K562 (cell line): ENCODE measurements around the gene MITF. TPM values are rescaled to one million over a fixed set of nuclear protein-coding genes. Genes with fewer than 3 reads are reported as not detected.
A peak's percentile ranks its signal among the peaks of the same experiment; 100 is the strongest.

Experiments
- BCOR ChIP-seq: fragments of 450-650 bp; IDR thresholded peaks from 2 replicates; pipeline ENCODE4 v1.6.1; 2016
- BRD4 ChIP-seq: fragments of 200-600 bp; sonication (generic); IDR thresholded peaks from 2 replicates; pipeline ENCODE4 v1.6.1; 2017; ENCODE audit warnings: inconsistent platforms
- CBFA2T3 ChIP-seq: fragments of 450-650 bp; IDR thresholded peaks from 2 replicates; pipeline ENCODE4 v1.6.1; 2017
- FOS ChIP-seq: IDR thresholded peaks from 3 replicates; pipeline ENCODE4 v1.6.1; 2011; ENCODE audit not compliant: insufficient read length; ENCODE audit errors: extremely low read depth
- HDAC3 ChIP-seq: fragments of 450-650 bp; IDR thresholded peaks from 2 replicates; pipeline ENCODE4 v1.6.1; 2018; ENCODE audit warnings: borderline replicate concordance, mild to moderate bottlenecking, moderate library complexity; ENCODE audit not compliant: partially characterized antibody
- ID3 ChIP-seq, 2 experiments: fragments of 250-450 bp in 1 of 2; fragments of 450-650 bp in 1 of 2; sonication (Bioruptor Pico) in 1 of 2; IDR thresholded peaks; 2 replicates each; pipeline versions ENCODE4 v1.6.1 to v1.8.0; 2016 to 2021; ENCODE audit warnings: mild to moderate bottlenecking in 2 of 2, moderate library complexity in 2 of 2, missing compliant biosample characterization in 1 of 2, missing genetic modification characterization in 1 of 2
- KDM1A ChIP-seq, 2 experiments: fragments of 450-650 bp; IDR thresholded peaks; 2 replicates each; pipeline ENCODE4 v1.6.1; 2016; ENCODE audit warnings: mild to moderate bottlenecking in 2 of 2
- NCOR1 ChIP-seq: fragments of 450-650 bp; IDR thresholded peaks from 2 replicates; pipeline ENCODE4 v1.6.1; 2016; ENCODE audit warnings: mild to moderate bottlenecking, moderate library complexity
- RAD51 ChIP-seq: fragments of 450-650 bp; IDR thresholded peaks from 2 replicates; pipeline ENCODE4 v1.7.1; 2016; ENCODE audit warnings: low read depth, mild to moderate bottlenecking, borderline replicate concordance
- SP2 ChIP-seq: IDR thresholded peaks from 2 replicates; pipeline ENCODE4 v1.6.1; 2011; ENCODE audit warnings: mild to moderate bottlenecking, low read depth, low read length, moderate library complexity; ENCODE audit not compliant: poor library complexity, severe bottlenecking; ENCODE audit errors: extremely low read depth
- TAL1 ChIP-seq: fragments of 450-650 bp; IDR thresholded peaks from 2 replicates; pipeline ENCODE4 v1.6.1; 2016; ENCODE audit warnings: mild to moderate bottlenecking
- TARDBP ChIP-seq: fragments of 450-650 bp; IDR thresholded peaks from 2 replicates; pipeline ENCODE4 v1.6.1; 2016
- YY1 ChIP-seq, 3 experiments: IDR thresholded peaks; 2 replicates each; pipeline ENCODE4 v1.6.1; 2011; ENCODE audit warnings: low read length in 2 of 3, mild to moderate bottlenecking in 2 of 3, moderate library complexity in 2 of 3, borderline replicate concordance in 1 of 3, control low read depth in 1 of 3, low read depth in 1 of 3; ENCODE audit not compliant: insufficient read depth in 3 of 3, insufficient replicate concordance in 2 of 3, control insufficient read depth in 1 of 3, insufficient read length in 1 of 3; ENCODE audit errors: extremely low read depth in 1 of 3
- ZNF175 ChIP-seq: fragments of 200-800 bp; sonication (Bioruptor generic); IDR thresholded peaks from 2 replicates; pipeline ENCODE4 v1.6.1; 2016; ENCODE audit warnings: low read depth, mild to moderate bottlenecking, missing genetic modification characterization, missing compliant biosample characterization
- ZNF274 ChIP-seq: IDR thresholded peaks from 2 replicates; pipeline ENCODE4 v1.6.1; 2011; ENCODE audit warnings: low read depth, mild to moderate bottlenecking, low read length, moderate library complexity, borderline replicate concordance
- ZNF3 ChIP-seq: fragments of 250-450 bp; sonication (Bioruptor Pico); IDR thresholded peaks from 2 replicates; pipeline ENCODE4 v1.5.0; 2021; ENCODE audit warnings: mild to moderate bottlenecking, moderate library complexity
- ZNF644 ChIP-seq: fragments of 200-800 bp; sonication (Bioruptor generic); IDR thresholded peaks from 2 replicates; pipeline ENCODE4 v1.6.1; 2016; ENCODE audit warnings: low read depth, missing genetic modification characterization, missing compliant biosample characterization
- polyA plus RNA-seq, 8 experiments: library from polyadenylated mRNA; depleted of rRNA in 4 of 8; stranded (reverse) in 5 of 8; unstranded in 3 of 8; fragments of >200 nt; fragmentation: Nextera tagmentation in 2 of 8; fragmentation: Illumina TruSeq in 1 of 8; extraction: Ambion mirVana in 2 of 8; extraction: Trizol in 1 of 8; gene quantifications; 2 replicates each; pipeline versions ENCODE4 v1.2.1 to v1.2.3, GENCODE V29; 2011 to 2014; ENCODE audit warnings: inconsistent platforms in 1 of 8, missing spikeins in 1 of 8
- total RNA-seq, 7 experiments: library from RNA; depleted of rRNA in 6 of 7; stranded (reverse); fragments of >200 nt in 6 of 7; fragmentation: Illumina TruSeq in 2 of 7; extraction: Trizol in 2 of 7; gene quantifications; 2 replicates each; pipeline versions ENCODE4 v1.2.1 to v1.2.3, GENCODE V29; 2011 to 2021; ENCODE audit warnings: low replicate concordance in 1 of 7
- TF ChIP-seq, protein P1 (sequence below): fragments of 450-650 bp; IDR thresholded peaks from 2 replicates; pipeline ENCODE4 v1.6.1; 2016; ENCODE audit warnings: mild to moderate bottlenecking, moderate library complexity

Gene MITF
- total and polyA plus RNA-seq, 9 of the 15 experiments (the other 6 are each of a cell fraction or from before 2014, with no cell fraction given), result 5.6 to 14.9 (median 11.1) TPM

DNA sequence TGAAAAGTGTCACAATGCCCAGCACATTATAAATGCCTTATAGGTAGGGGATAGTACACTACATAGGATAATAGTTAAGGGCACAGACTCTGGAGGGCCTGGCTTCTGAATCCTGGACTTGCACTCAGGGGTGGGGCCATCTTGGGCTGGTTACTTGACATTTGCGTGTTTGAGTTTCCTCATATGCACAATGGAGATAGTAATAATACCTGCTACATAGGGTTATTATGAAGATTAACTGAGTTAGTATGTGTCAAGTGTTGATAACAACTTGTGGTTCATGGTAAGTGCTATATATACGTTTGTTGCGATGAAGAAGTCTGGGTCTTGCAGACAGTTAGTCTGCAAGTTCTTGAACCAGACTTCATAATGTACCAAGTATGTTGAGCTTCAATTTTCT is 37.0 kb downstream of the MITF start (continued):
- no peak for TF ChIP-seq HDAC3
- no peak for TF ChIP-seq SP2
- TF ChIP-seq KDM1A (IDR thresholded peaks at IDR 0.05), result peak; percentile 31 to 60; a peak in 2 of 4 replicates
- no peak for TF ChIP-seq ZNF644 (tag)
- no peak for TF ChIP-seq ZNF3 (CRISPR knock-in tag)
- peak in 1 of 3 experiments; percentile 30 for TF ChIP-seq YY1 (IDR thresholded peaks at IDR 0.05; ENCODE audit: borderline replicate concordance in 1 of 3, control insufficient read depth in 1 of 3, extremely low read depth in 1 of 3, insufficient read depth in 3 of 3, insufficient read length in 1 of 3, insufficient replicate concordance in 2 of 3, low read depth in 1 of 3, low read length in 2 of 3)
- TF ChIP-seq NCOR1, result 0 out of 2 replicates have a peak, but pooled peaks have one; percentile 46
- no peak for TF ChIP-seq ZNF274
- peak; percentile 56; the same call in 1 of the 2 replicates for TF ChIP-seq BCOR
- no peak for TF ChIP-seq ZNF175
- peak; percentile 42; the same call in 1 of the 2 replicates for TF ChIP-seq TAL1
- no peak for TF ChIP-seq RAD51
- peak; percentile 83 for TF ChIP-seq CBFA2T3
- no peak for TF ChIP-seq ID3 (CRISPR knock-in tag; IDR thresholded peaks at IDR 0.05)
- TF ChIP-seq ID3 (tag; IDR thresholded peaks at IDR 0.05), result peak; percentile 49; the same call in 1 of the 2 replicates
- no peak for TF ChIP-seq TARDBP
- no peak for TF ChIP-seq FOS
- TF ChIP-seq, protein P1, sequence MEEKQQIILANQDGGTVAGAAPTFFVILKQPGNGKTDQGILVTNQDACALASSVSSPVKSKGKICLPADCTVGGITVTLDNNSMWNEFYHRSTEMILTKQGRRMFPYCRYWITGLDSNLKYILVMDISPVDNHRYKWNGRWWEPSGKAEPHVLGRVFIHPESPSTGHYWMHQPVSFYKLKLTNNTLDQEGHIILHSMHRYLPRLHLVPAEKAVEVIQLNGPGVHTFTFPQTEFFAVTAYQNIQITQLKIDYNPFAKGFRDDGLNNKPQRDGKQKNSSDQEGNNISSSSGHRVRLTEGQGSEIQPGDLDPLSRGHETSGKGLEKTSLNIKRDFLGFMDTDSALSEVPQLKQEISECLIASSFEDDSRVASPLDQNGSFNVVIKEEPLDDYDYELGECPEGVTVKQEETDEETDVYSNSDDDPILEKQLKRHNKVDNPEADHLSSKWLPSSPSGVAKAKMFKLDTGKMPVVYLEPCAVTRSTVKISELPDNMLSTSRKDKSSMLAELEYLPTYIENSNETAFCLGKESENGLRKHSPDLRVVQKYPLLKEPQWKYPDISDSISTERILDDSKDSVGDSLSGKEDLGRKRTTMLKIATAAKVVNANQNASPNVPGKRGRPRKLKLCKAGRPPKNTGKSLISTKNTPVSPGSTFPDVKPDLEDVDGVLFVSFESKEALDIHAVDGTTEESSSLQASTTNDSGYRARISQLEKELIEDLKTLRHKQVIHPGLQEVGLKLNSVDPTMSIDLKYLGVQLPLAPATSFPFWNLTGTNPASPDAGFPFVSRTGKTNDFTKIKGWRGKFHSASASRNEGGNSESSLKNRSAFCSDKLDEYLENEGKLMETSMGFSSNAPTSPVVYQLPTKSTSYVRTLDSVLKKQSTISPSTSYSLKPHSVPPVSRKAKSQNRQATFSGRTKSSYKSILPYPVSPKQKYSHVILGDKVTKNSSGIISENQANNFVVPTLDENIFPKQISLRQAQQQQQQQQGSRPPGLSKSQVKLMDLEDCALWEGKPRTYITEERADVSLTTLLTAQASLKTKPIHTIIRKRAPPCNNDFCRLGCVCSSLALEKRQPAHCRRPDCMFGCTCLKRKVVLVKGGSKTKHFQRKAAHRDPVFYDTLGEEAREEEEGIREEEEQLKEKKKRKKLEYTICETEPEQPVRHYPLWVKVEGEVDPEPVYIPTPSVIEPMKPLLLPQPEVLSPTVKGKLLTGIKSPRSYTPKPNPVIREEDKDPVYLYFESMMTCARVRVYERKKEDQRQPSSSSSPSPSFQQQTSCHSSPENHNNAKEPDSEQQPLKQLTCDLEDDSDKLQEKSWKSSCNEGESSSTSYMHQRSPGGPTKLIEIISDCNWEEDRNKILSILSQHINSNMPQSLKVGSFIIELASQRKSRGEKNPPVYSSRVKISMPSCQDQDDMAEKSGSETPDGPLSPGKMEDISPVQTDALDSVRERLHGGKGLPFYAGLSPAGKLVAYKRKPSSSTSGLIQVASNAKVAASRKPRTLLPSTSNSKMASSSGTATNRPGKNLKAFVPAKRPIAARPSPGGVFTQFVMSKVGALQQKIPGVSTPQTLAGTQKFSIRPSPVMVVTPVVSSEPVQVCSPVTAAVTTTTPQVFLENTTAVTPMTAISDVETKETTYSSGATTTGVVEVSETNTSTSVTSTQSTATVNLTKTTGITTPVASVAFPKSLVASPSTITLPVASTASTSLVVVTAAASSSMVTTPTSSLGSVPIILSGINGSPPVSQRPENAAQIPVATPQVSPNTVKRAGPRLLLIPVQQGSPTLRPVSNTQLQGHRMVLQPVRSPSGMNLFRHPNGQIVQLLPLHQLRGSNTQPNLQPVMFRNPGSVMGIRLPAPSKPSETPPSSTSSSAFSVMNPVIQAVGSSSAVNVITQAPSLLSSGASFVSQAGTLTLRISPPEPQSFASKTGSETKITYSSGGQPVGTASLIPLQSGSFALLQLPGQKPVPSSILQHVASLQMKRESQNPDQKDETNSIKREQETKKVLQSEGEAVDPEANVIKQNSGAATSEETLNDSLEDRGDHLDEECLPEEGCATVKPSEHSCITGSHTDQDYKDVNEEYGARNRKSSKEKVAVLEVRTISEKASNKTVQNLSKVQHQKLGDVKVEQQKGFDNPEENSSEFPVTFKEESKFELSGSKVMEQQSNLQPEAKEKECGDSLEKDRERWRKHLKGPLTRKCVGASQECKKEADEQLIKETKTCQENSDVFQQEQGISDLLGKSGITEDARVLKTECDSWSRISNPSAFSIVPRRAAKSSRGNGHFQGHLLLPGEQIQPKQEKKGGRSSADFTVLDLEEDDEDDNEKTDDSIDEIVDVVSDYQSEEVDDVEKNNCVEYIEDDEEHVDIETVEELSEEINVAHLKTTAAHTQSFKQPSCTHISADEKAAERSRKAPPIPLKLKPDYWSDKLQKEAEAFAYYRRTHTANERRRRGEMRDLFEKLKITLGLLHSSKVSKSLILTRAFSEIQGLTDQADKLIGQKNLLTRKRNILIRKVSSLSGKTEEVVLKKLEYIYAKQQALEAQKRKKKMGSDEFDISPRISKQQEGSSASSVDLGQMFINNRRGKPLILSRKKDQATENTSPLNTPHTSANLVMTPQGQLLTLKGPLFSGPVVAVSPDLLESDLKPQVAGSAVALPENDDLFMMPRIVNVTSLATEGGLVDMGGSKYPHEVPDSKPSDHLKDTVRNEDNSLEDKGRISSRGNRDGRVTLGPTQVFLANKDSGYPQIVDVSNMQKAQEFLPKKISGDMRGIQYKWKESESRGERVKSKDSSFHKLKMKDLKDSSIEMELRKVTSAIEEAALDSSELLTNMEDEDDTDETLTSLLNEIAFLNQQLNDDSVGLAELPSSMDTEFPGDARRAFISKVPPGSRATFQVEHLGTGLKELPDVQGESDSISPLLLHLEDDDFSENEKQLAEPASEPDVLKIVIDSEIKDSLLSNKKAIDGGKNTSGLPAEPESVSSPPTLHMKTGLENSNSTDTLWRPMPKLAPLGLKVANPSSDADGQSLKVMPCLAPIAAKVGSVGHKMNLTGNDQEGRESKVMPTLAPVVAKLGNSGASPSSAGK, result no peak
- no peak for TF ChIP-seq BRD4
